ENCODE measurements around the gene SF3A2.

DNA sequence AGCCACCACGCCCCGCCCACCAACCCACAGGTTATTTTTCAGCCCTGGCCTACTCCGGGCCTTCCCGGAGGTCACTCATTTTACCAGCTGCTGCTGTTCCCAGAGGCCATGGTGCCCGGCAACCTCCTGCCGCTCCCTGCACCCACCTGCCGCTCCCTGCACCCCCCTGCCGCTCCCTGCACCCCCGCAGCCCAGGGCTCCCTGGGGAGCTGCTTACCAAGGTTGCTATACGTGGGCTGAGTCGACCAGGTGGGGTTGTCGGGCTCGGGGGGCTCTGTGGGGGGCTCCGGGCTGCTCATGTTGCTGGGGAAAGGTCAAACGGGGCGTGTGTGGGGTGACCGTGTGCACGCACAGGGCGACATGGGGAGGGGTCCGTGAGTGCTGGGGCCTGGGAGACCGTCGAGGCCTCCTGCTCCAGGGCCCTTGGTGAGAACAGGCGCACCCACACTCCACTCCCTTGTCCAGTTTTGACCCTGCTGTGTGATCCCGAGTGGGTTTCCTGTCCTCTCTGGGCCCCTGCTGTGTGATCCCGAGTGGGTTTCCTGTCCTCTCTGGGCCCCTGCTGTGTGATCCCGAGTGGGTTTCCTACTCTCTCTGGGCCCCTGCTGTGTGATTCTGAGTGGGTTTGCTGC is 44.1 kb downstream of the SF3A2 start:
- TF ChIP-seq, protein P1, sequence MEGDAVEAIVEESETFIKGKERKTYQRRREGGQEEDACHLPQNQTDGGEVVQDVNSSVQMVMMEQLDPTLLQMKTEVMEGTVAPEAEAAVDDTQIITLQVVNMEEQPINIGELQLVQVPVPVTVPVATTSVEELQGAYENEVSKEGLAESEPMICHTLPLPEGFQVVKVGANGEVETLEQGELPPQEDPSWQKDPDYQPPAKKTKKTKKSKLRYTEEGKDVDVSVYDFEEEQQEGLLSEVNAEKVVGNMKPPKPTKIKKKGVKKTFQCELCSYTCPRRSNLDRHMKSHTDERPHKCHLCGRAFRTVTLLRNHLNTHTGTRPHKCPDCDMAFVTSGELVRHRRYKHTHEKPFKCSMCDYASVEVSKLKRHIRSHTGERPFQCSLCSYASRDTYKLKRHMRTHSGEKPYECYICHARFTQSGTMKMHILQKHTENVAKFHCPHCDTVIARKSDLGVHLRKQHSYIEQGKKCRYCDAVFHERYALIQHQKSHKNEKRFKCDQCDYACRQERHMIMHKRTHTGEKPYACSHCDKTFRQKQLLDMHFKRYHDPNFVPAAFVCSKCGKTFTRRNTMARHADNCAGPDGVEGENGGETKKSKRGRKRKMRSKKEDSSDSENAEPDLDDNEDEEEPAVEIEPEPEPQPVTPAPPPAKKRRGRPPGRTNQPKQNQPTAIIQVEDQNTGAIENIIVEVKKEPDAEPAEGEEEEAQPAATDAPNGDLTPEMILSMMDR (IDR thresholded peaks at IDR 0.05) = no peak
- no peak for TF ChIP-seq ZFX (IDR thresholded peaks at IDR 0.05; ENCODE audit: borderline replicate concordance)
